ENCODE results near the gene SLC4A7. TPM values are rescaled to one million over a fixed set of nuclear protein-coding genes. Genes with fewer than 3 reads are reported as not detected.
"Not testable (repeated sequence)": the region's sequence is repeated elsewhere in the genome, so short reads cannot be mapped to it uniquely, and the experiment has no call there.

The SLC4A7 gene
- total RNA-seq: 35.8 and 48.0 TPM in 2 replicates

GRCh38 chr3:27484015-27484844 lies at the start of gene SLC4A7:
Gene SLC4A7, minus strand, starts transcription at chr3:27484384. Its CDS starts 258 bp downstream, at chr3:27484126.
- peak; percentile 86 to 97 for DNase-seq (ENCODE audit: low read depth in 2 of 2)

GRCh38 chr3:27533261-27533607 lies 49.0 kb upstream of the SLC4A7 start:
- DNase-seq (ENCODE audit: low read depth in 2 of 2): no peak

DNA sequence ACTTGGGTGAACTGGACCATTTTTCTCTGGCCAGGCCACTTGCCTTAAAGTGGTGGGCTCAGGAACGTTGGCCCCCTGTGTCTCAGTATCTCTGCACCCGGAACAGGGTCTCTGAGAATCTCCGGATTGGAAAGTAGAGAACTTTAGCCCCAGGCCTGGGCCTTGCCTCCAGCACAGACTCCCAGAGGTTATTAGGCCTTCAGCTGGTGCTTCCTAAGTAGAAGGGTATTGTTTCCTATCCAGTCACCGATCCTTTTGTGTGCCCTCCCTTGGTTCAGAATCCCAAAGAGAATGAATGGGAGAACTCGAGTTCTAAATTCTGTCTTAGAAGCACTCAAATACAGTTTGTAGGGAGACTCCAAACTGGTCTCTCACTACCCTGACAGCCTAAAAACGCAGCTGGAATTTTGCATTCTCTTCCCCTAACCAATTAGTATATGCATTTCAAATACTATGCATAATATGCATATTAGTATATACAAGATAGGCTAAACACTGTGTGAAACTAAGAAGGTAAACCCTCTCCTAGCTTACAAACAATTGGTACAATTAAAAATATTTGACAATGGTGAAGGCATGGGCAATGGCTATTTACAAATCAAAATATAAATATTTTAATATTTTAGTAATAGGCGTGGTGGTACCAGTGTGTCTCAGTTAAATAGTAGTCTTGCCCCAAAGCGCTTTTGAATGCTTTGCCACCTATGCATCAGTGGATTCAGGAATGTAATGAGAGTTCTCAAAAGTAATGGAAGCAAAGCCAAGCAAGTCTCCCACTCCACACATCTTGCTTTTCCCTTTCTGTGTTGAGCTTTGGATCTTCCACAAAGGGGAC lies 48.5 kb upstream of the SLC4A7 start:
- DNase-seq (ENCODE audit: low read depth in 2 of 2): no peak

- not testable (repeated sequence) for DNase-seq (ENCODE audit: low read depth in 2 of 2)
Measured at GRCh38 chr3:27531193-27531751, 47.1 kb upstream of the SLC4A7 start.

DNA sequence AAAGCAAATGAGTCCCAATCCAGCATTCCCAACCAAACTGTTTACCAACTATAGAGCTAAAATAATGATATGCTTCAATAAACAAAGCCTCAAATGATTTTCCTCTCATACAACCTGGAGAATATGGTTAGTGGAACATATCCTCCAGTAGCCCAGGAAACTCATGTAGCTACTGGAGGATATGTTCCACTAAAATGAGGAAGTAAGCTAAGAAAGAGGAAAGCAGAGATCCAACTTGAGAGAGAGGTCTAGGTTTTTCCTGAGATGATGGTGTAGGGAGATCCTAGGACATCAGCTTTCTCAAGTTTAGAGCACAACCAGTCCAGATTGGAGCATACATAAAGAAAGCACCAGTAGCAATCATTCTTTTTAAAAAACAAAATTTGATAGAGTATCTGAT lies 44.6 kb upstream of the SLC4A7 start:
- no peak for DNase-seq (ENCODE audit: low read depth in 2 of 2)

DNA sequence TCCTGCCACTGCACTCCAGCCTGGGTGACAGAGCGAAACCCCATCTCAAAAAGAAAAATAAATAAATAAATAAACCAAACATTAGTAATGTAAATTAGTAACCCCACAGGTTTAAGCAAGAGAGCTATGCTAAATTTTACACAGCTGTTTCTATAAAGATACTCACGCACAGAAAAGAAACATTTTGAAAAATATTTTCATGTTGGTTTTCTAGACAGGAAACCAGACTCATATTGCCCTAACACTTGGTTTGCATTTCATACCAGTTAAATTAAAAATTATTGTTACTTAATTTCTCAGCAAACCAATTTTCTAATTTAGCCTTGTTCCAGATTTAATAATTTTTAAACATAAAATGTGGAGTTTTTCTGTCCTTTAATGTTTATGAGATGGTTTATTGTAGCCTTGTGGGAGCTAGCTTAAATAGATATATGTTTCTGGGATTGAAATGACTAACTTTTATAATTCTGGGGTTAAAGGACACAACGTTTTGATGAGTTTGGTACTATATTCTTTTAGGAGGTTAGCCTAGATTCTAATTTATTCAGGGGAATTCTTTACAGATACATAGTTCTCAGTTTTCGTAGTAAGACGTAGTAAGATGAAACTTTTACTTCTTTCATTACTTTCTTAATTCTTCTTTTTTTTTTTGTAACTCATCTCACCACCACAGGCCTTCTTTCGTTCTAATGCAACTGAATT lies 42.6 kb upstream of the SLC4A7 start:
- DNase-seq (ENCODE audit: low read depth in 2 of 2): no peak

GRCh38 chr3:27521872-27522265 lies 37.7 kb upstream of the SLC4A7 start:
- no peak for DNase-seq (ENCODE audit: low read depth in 2 of 2)

GRCh38 chr3:27521179-27521871 lies 37.1 kb upstream of the SLC4A7 start:
- peak in 1 of 2 donors; percentile 62 for DNase-seq (ENCODE audit: low read depth in 2 of 2)

DNA sequence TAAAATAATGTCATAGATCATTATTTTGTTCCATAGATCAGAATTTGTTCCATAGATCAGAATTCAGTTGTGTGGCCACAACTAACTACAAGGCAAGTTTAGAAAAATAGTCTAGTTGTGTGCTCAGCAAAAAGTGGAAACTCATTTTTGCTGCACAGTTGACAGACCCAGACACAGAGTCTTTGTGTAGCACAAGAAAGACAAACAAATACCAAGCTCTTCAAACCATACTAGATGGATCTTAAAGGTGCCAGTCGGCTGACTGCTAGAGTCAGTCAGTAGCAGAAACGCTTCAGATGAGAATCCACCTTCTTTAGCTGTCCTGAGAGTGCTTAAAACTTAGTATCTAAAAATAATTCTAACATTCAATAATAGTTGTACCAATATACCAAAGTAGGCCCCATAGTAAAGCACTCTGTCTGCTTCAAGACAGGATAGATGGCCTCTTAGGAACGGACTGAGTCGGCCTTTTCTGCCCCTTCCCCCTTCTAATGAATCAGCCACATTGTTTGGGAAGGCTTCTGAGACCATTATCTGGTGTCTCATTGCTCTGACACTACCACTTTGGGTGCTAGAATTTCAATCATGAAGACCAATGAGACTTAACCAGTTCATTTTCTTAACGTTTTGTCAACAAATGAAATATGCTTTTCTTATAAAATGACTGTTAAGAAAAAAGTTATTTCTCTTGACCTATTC lies 27.7 kb upstream of the SLC4A7 start:
- no peak for DNase-seq (ENCODE audit: low read depth in 2 of 2)

DNA sequence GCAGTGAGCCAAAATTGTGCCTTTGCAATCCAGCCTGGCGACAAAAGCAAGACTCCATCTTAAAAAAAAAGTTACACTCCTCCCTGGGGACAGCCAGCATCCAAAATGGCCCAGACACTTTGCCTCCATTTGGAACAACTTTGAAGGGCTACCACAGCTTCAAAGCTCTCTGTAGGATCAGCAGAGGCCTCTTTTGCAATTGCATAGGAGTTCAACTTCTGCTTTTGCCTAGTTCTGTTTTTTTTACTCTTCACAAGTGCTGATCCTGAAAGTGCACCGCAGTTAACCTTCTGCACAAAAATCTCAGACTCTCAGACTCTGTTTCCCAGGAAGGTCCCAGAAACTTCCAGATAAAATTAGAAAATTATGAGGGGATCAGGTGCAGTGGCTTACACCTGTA lies 25.2 kb upstream of the SLC4A7 start:
- no peak for DNase-seq (ENCODE audit: low read depth in 2 of 2)

DNA sequence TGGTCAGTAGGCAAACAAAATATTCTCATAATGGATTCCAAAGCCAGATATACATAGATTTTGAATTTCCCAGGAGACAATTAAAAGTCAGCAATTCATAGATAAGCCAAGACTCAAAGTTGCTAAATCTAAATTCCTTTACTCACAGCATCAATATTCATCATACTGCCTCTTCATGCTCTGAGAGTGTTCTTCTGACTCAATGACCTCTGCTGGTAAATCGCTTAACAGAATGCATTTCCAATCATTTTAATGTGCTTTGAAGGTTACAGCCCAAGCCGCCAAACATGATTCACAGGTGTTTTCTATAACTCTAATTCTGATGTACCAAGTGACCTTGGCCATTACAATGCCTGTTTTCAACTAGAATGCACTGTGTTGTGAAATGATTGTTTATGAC lies 24.2 kb upstream of the SLC4A7 start:
- DNase-seq (ENCODE audit: low read depth in 2 of 2): no peak

DNA sequence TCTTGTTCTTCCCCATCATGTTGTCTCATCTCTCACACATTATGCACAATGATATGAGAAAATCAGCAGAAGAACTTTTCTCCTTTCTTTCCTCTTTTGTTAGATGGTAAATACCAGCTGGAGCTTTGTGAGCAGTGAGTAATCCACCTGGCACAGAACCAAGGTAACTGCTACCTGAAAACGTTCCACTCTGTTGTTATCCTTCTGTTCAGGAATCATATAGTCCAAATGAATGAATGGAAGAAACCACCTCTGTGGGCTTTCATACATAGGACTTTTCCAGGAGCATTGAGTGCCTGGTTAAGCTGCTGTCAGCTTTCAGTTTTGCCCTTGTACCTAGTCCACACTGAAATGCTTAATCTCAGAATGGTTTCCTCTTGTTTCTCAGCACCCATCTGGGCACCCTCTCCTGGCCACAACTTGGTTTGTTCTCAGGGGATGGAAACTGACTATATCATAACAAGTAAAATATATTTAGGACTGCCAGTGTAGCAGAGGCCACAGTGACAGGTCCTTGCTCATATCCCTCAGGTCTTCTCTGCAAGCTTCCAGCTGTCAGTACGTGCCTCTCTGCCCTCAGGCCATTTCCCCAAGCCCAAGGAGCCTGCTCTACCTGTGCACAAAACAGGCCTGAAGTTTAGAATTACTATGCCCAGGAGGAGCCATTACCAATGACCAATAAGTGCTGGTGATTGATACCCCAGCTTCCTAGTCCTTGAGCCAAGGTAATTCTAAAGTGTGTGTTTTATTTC lies 23.5 kb upstream of the SLC4A7 start:
- DNase-seq (ENCODE audit: low read depth in 2 of 2): peak; percentile 24 to 85

DNA sequence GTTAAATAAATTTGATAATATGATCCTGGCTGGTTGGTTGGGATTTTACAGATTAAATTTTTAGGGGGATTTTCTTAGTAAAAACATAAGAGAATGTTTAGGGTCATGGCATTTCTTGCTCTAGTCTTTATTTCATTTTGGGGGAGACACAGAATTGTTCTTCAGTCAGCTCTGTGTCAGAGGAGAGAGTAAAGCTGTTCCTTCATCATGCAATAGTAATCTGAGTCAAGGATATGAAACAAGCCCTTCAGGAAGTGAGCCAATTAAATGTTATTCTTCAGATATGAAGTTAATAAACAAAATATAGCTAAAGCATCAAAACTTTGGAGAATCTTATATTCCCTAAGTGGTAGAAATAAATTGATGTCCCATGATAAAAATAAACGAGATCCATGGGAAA lies 22.9 kb upstream of the SLC4A7 start:
- no peak for DNase-seq (ENCODE audit: low read depth in 2 of 2)

DNA sequence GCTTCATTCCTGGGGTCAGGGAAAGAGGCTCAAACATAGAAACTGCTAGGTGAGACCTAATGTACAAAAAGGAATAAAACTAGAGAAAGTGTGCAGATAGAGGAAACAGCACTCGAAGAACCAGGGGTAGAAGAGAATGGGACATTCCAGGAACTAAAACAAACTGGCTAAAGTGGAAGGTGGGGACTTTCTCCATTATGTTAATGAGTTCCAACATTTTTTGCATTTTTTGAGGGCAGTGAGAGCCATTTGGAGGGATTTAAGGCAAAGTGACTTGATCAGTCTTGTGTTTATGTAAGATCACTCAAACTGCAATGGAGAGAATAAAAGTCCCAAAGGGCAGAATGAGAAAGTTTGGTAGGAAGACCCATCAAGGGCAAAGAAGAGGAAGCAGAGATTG lies 20.6 kb upstream of the SLC4A7 start:
- no peak for DNase-seq (ENCODE audit: low read depth in 2 of 2)

- DNase-seq (ENCODE audit: low read depth in 2 of 2): no peak
Measured at GRCh38 chr3:27503526-27503925, 19.3 kb upstream of the SLC4A7 start.

DNA sequence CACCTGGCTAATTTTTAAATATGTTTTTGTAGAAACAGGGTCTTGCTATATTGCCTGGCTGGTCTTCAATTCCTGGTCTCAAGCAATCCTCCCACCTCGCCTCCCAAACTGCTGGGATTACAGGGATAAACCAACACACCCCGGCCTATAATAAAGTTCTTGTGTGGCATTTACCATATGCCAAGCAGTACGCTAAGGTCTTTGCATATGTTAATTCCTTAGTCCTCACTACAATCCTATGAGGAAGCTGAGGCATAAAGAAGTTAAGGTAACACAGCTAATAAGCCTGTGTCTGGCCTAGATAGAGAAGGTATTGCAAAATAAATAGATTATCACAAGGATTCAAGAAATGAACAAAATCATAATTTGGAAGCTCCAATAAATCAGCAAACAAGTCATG lies 17.6 kb upstream of the SLC4A7 start:
- no peak for DNase-seq (ENCODE audit: low read depth in 2 of 2)

- DNase-seq (ENCODE audit: low read depth in 2 of 2): no peak
Measured at GRCh38 chr3:27500986-27501385, 16.8 kb upstream of the SLC4A7 start.

DNA sequence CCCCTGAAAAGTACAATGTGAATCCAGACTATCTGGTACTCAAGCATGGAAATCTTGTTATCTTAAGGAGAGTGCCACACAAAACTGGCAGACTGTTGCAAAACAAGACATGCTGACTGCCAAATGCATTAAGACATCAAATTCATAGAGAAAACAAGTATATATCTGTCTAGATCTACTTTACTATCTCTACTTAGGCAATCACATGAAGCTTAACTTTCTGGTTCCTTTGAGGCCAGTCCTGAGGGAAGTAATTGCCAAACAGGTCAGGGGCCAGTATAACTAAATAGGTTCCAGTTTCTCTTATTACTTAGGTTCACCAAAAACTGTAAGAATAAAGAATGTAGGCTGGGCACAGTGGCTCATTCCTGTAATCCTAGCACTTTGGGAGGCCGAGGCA lies 15.9 kb upstream of the SLC4A7 start:
- DNase-seq (ENCODE audit: low read depth in 2 of 2): no peak

DNA sequence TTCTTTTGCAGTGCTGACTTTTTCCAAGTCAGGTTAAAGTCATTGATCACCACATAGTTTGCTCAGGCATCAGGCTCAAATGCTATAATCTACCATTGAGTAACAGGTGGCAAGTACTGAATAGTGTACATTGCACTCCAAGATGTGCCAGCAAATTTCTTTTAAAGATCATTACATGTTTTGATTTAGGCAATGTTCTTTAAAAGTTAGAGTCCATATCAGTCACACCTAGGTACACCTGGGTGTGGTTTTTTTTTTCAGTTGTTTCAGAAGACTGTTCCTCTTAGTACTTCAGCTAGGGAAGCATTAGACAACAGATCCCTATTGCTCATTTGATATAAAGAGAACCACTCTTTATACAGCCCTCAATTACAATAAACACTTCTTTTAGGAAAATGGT lies 10.6 kb upstream of the SLC4A7 start:
- no peak for DNase-seq (ENCODE audit: low read depth in 2 of 2)

DNA sequence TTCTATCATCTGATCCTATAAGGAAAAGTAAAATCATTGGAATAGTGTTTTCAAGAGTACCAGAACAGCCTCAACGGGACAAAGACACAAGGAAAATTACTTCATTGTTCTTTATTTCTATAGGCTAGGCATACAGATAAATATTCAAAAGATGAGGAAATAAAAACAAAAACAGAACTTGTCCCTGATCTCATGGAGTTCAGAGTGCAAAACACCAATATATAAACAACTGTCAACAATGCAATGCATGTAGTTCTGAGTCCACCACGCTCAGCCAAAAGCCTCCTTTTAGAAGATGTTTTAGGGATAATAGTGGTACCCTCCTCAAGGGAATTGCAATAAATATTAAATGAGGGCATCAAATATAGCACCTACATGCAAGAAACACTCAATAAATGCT lies 4.6 kb upstream of the SLC4A7 start:
- no peak for DNase-seq (ENCODE audit: low read depth in 2 of 2)

Data from dermis microvascular lymphatic vessel endothelial cell (primary cell).